ENCODE results near the gene DNAJC27. TPM values are rescaled to one million over a fixed set of nuclear protein-coding genes. Genes with fewer than 3 reads are reported as not detected.

DNAJC27 gene
- total and polyA plus RNA-seq, 12 donors, result 2.8 to 13.1 (median 9.6) TPM

DNA sequence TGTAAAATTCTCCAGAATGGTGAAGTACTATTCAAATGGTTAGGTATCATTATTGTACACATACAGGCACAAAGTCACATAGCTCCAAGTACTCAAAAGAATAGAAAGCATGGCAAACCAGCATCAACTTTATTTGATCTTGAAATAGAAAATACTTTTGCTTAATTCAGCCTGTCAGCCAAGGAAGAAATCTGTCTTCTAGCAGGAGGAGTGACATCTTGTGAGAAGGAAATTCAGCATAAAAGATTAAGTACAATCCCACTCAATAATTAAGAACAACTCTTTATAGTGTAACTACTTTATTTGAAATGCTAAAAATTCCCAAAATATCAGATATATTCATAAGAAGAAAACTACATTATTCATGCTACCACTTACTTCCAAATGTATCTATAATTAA is 15.8 kb downstream of the DNAJC27 start:
- ATAC-seq (no peak), DNase-seq (no peak)
- intact Hi-C loops (cut with DNase I), result no loop called here
- TF ChIP-seq, protein P1, sequence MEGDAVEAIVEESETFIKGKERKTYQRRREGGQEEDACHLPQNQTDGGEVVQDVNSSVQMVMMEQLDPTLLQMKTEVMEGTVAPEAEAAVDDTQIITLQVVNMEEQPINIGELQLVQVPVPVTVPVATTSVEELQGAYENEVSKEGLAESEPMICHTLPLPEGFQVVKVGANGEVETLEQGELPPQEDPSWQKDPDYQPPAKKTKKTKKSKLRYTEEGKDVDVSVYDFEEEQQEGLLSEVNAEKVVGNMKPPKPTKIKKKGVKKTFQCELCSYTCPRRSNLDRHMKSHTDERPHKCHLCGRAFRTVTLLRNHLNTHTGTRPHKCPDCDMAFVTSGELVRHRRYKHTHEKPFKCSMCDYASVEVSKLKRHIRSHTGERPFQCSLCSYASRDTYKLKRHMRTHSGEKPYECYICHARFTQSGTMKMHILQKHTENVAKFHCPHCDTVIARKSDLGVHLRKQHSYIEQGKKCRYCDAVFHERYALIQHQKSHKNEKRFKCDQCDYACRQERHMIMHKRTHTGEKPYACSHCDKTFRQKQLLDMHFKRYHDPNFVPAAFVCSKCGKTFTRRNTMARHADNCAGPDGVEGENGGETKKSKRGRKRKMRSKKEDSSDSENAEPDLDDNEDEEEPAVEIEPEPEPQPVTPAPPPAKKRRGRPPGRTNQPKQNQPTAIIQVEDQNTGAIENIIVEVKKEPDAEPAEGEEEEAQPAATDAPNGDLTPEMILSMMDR (IDR thresholded peaks at IDR 0.05), result no peak
- Histone ChIP-seq H3K9me3 (peaks cover 0 to 14% (median 9%) of the 10 kb centered on the region in 11 donors), H3K27ac (no peak overlapping the region), H3K36me3 (peaks cover 0 to 99% (median 47%) of the 10 kb centered on the region in 9 donors), H3K4me3 (no peak overlapping the region), H3K4me1 (peaks cover 0 to 28% (median 11%) of the 10 kb centered on the region in 9 donors), H3K27me3 (no peaks in the 10 kb centered on the region)

DNA sequence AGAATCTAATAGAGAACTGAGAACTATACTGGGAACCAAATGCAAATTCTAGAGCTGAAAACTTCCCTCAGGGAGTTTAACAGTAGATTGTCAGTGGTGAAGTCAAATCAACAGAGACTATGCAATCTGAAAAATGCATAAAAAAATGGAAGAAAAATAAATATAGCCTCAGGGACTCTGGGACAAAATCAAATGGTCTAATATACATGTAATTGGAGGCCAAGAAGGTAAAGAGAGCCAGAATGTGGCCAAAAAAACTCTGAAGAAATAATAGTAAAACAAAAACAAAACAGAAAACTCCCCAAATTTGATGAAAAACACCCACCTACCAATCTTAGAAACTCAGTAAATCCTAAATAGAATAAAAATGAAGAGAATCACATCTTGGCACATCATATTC is 16.5 kb downstream of the DNAJC27 start:
- TF ChIP-seq, protein P1 (IDR thresholded peaks at IDR 0.05), result no peak
- Histone ChIP-seq H3K4me1 (peaks cover 0 to 28% (median 7%) of the 10 kb centered on the region in 9 donors), H3K4me3 (no peak overlapping the region), H3K27me3 (no peaks in the 10 kb centered on the region), H3K27ac (no peak overlapping the region), H3K9me3 (peaks cover 0 to 14% (median 9%) of the 10 kb centered on the region in 11 donors), H3K36me3 (peaks cover 0 to 99% (median 53%) of the 10 kb centered on the region in 9 donors)
- intact Hi-C loops (cut with DNase I), result no loop called here
- DNase-seq (no peak), ATAC-seq (no peak)

DNA sequence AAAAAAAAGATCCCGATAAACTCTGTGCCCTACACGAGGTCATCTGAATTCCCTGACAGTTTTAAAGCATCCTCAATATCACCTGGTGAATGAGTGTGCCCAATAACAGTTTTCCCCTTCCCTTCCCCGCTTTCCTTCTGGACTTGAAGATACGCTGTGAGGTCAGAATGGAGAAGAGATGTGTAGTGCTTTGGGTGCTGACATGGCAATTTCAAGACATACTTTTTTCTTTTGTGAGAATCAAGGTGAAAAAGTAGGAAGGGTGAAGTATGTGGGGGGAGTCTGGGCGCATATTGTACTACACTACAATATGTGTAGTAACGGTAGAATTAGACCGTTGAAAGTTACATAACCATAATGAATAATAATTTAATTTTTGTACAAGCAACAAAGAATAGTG is 21.7 kb downstream of the DNAJC27 start:
- DNase-seq, result no peak

DNA sequence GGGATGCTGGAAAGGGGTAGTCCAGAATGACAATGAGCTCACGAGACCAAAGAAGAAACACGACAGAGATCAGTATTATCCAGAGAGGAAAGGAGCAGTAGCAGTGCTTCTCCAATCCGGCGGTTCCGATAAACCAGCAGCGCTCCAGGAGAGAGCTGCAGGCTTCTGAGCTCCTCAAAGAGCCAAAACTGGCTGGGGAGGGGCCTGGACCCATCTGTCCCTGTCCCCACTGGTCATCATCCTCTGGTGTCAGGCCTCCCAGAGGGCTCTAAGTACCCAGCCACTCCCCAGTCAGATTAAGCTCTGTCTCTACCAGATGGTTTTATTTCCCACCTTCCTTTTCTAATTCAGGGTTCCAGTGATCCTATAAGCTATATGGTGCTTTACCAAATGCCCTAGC is 23.2 kb downstream of the DNAJC27 start:
- TF ChIP-seq, protein P1 (IDR thresholded peaks at IDR 0.05), result no peak
- no peaks in the 10 kb centered on the region for H3K27me3 ChIP-seq
- intact Hi-C loops (cut with DNase I), result no loop called here
- peaks cover 0 to 96% (median 41%) of the 10 kb centered on the region in 9 donors for H3K36me3 ChIP-seq
- no peak overlapping the region for H3K4me3 ChIP-seq
- DNase-seq (no peak), ATAC-seq (peak in 4 of 8 donors; percentile 16 to 44 (median 26))
- no peak overlapping the region for H3K27ac ChIP-seq
- peaks cover 0 to 10% (median 0%) of the 10 kb centered on the region in 9 donors for H3K4me1 ChIP-seq
- no peaks in the 10 kb centered on the region for H3K9me3 ChIP-seq
- WGBS, 2 donors, result 87 to 89% methylated on average over 6 of the region's 6 CpGs

More for the DNA sequence above, 21.7 kb downstream of the DNAJC27 start:
- no peaks in the 10 kb centered on the region for H3K27me3 ChIP-seq
- H3K27ac ChIP-seq, result no peak overlapping the region
- no peak overlapping the region for H3K4me3 ChIP-seq
- WGBS, 2 donors, result 93 to 95% methylated on average over 7 of the region's 7 CpGs
- TF ChIP-seq, protein P1 (IDR thresholded peaks at IDR 0.05), result no peak
- peaks cover 0 to 6% (median 4%) of the 10 kb centered on the region in 11 donors for H3K9me3 ChIP-seq
- intact Hi-C loops (cut with DNase I), result no loop called here
- no peak for ATAC-seq
- H3K4me1 ChIP-seq, result peaks cover 0 to 10% (median 0%) of the 10 kb centered on the region in 9 donors
- peaks cover 0 to 100% (median 51%) of the 10 kb centered on the region in 9 donors for H3K36me3 ChIP-seq
